NT2/D1 (cell line): ENCODE measurements around the gene IGFBPL1.

Source experiments
- SUZ12 ChIP-seq: IDR thresholded peaks from 2 replicates; pipeline ENCODE4 v1.6.1; 2011; ENCODE audit not compliant: insufficient read length, insufficient read depth; ENCODE audit errors: extremely low read depth
- YY1 ChIP-seq: IDR thresholded peaks from 2 replicates; pipeline ENCODE4 v1.6.1; 2011; ENCODE audit not compliant: insufficient read length, insufficient read depth
- ZNF274 ChIP-seq: IDR thresholded peaks from 2 replicates; pipeline ENCODE4 v1.6.1; 2011; ENCODE audit warnings: mild to moderate bottlenecking, low read depth, low read length

GRCh38 chr9:38451162-38451561 lies 26.9 kb upstream of the IGFBPL1 start:
- TF ChIP-seq SUZ12 (no peak), YY1 (no peak), ZNF274 (no peak)
